ENCODE measurements around the gene GPC1. TPM values are rescaled to one million over a fixed set of nuclear protein-coding genes. Genes with fewer than 3 reads are reported as not detected.

Gene GPC1
- total RNA-seq, 2 donors from 2014 or later: 37.8 to 69.7 TPM

DNA sequence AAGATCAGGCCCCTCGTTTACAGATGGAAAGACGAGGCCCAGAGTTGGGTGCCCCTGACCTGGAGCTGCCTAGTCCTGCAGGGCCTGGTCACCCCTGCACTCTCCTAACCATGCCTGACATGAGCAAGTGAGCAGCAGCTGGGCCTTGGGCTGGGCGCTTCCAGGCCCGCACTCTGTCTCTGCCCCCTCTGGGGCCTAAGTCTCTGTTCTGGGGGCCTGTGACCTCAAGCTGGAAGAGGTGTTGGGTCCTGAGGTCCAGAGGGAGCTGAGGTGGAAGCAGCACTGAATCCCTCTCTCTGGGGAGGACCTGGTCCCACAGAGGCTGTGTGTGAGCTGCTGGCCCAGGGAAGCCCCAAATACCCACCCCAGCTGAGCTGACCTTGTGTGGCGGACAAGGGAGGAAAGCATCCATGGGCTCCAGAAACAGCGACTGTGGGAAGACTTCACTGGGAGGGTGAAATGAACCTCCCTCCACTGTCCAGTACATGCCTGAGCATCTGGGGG lies 46.1 kb upstream of the GPC1 start:
- Mint-ChIP-seq H3K27ac (no peak overlapping the region), H3K27me3 (ENCODE audit: insufficient read depth) (no peaks in the 10 kb centered on the region), H3K4me3 (no peak overlapping the region), H3K36me3 (ENCODE audit: low read depth) (no peaks in the 10 kb centered on the region), H3K4me1 (no peaks in the 10 kb centered on the region), H3K9me3 (no peaks in the 10 kb centered on the region)
- H3K36me3 ChIP-seq (ENCODE audit: control insufficient read depth, insufficient read depth, low read length): no peaks in the 10 kb centered on the region
- H3K4me3 ChIP-seq (ENCODE audit: low read length): no peak overlapping the region
- TF ChIP-seq, protein P1, sequence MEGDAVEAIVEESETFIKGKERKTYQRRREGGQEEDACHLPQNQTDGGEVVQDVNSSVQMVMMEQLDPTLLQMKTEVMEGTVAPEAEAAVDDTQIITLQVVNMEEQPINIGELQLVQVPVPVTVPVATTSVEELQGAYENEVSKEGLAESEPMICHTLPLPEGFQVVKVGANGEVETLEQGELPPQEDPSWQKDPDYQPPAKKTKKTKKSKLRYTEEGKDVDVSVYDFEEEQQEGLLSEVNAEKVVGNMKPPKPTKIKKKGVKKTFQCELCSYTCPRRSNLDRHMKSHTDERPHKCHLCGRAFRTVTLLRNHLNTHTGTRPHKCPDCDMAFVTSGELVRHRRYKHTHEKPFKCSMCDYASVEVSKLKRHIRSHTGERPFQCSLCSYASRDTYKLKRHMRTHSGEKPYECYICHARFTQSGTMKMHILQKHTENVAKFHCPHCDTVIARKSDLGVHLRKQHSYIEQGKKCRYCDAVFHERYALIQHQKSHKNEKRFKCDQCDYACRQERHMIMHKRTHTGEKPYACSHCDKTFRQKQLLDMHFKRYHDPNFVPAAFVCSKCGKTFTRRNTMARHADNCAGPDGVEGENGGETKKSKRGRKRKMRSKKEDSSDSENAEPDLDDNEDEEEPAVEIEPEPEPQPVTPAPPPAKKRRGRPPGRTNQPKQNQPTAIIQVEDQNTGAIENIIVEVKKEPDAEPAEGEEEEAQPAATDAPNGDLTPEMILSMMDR (conservative IDR thresholded peaks at IDR 0.05): no peak
- H3K4me1 ChIP-seq (ENCODE audit: control insufficient read depth, insufficient read depth, low read length): no peaks in the 10 kb centered on the region
- no peak for DNase-seq
- no peaks in the 10 kb centered on the region for H3K9me3 ChIP-seq (ENCODE audit: control insufficient read depth, low read length)
- H3K27ac ChIP-seq (ENCODE audit: low read depth, low read length): no peak overlapping the region
- WGBS, 2 experiments (ENCODE audit: insufficient coverage in 1 of 2, insufficient read length in 1 of 2): 76 to 93% methylated on average over 3 to 6 of the region's 6 CpGs
- no peak overlapping the region for H3K9ac ChIP-seq (ENCODE audit: extremely low read depth, low read length, poor library complexity, severe bottlenecking)
- no peaks in the 10 kb centered on the region for H3K27me3 ChIP-seq (ENCODE audit: control insufficient read depth, insufficient read depth, low read length, poor library complexity, severe bottlenecking)

DNA sequence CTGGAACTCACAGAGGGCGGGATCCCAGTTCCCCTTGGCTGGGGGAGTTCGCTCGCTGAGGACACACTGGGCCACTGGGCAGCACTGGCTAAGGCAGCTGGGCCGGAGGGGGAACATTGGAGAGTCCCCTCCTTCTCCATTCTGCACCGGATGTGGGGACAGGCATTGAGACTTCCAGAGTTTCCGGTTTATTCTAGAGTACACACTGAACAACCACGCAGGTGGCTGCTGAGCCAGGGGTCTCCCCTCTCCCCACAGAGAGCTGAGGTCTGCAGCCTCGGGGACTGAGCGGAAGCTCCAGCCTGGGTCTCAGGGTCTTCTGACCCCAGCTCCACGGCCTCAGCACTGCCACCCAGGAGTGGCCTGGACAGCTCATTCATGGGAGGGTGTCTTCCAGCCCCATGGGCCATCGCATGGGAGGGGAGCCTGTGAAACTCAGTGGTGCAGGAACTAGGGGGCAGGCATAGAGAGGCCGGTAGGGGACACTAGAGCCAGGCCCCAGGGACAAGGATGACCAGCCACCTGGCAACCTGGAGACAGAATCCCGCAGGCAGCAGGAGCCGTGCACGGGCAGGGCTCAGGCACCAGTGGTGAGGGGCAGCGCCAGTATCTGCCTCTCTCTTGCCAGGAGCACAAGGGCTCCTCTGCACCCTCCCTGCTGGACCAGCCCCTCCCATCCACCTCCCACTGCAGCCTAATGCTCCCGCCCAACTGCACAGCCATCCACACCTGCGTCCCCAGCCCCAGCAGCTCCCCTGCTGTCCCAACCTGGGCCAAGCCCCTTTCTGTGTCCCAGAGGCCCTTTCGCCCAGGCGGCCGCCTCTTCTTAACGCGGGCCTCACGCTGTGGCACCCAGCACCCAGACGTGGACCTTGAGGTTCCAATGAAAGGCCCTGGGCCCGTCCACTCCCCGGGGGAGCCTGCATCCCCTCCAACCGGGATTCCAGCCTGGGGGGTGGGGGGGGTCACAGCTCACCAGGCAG lies 45.1 kb upstream of the GPC1 start:
- Histone ChIP-seq H3K4me1 (ENCODE audit: control insufficient read depth, insufficient read depth, low read length) (no peaks in the 10 kb centered on the region), H3K9me3 (ENCODE audit: control insufficient read depth, low read length) (no peaks in the 10 kb centered on the region), H3K27ac (ENCODE audit: low read depth, low read length) (no peak overlapping the region), H3K4me3 (ENCODE audit: low read length) (no peak overlapping the region), H3K9ac (ENCODE audit: extremely low read depth, low read length, poor library complexity, severe bottlenecking) (no peak overlapping the region), H3K27me3 (ENCODE audit: control insufficient read depth, insufficient read depth, low read length, poor library complexity, severe bottlenecking) (no peaks in the 10 kb centered on the region), H3K36me3 (ENCODE audit: control insufficient read depth, insufficient read depth, low read length) (no peaks in the 10 kb centered on the region)
- no peak for DNase-seq
- TF ChIP-seq, protein P1 (conservative IDR thresholded peaks at IDR 0.05): no peak
- Mint-ChIP-seq H3K27ac (no peak overlapping the region), H3K4me1 (no peaks in the 10 kb centered on the region), H3K27me3 (ENCODE audit: insufficient read depth) (no peaks in the 10 kb centered on the region), H3K4me3 (no peak overlapping the region), H3K9me3 (no peaks in the 10 kb centered on the region), H3K36me3 (ENCODE audit: low read depth) (no peaks in the 10 kb centered on the region)
- 90 to 95% methylated on average over 11 to 28 of the region's 28 CpGs for WGBS, 2 experiments (ENCODE audit: insufficient coverage in 1 of 2, insufficient read length in 1 of 2)

DNA sequence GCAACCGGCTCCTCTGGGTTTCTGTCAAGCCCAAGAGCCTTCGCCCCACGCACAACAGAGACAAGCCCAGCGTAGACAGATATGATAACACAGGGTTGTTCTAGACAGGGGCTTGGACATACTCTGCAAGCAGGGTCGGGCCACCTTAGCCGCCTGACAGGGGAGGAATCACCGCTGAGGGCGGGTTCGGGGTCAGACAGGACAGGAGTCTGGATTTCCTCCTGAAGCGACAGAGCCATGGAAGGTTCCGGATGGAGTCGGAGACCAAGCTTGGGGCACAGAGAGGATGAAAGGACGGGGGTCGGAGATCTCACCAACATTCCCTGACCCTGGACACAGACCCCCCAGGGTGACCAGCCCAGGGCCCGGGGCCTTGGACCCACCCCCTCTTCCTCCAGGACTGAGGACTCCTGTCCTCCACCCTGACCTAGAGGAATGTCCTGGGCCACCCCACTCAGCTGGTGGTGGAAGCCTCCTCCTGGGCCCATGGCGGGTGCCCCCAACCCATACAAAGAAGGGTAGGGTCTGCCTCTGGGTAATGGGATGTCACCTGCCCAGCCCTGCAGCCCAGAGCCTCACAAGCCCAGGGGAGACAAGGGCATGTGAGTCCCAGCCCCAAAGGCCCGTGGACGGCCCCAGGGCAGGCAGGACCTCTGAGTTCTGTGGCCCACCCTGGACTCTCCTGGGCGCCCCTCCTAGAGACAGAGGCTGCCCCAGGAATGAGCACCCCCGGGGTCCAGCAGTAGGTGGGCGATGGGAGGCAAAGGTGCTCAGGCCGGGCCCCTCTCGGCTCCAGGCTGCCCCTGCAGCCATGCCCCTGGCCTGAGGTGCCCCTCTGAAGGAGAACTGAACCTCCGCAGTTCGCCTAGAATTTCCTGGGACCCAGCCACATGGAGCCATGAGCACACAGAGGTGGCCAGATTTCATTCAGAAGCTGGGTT lies 44.1 kb upstream of the GPC1 start:
- peak; percentile 28 for DNase-seq
- Mint-ChIP-seq H3K4me3 (no peak overlapping the region), H3K4me1 (no peaks in the 10 kb centered on the region), H3K27me3 (ENCODE audit: insufficient read depth) (no peaks in the 10 kb centered on the region), H3K36me3 (ENCODE audit: low read depth) (no peaks in the 10 kb centered on the region), H3K9me3 (no peaks in the 10 kb centered on the region), H3K27ac (no peak overlapping the region)
- TF ChIP-seq, protein P1 (conservative IDR thresholded peaks at IDR 0.05): no peak
- WGBS, 2 experiments (ENCODE audit: insufficient coverage in 1 of 2, insufficient read length in 1 of 2): 91 to 96% methylated on average over 11 to 25 of the region's 25 CpGs
- Histone ChIP-seq H3K9me3 (ENCODE audit: control insufficient read depth, low read length) (no peaks in the 10 kb centered on the region), H3K4me3 (ENCODE audit: low read length) (no peak overlapping the region), H3K9ac (ENCODE audit: extremely low read depth, low read length, poor library complexity, severe bottlenecking) (no peak overlapping the region), H3K4me1 (ENCODE audit: control insufficient read depth, insufficient read depth, low read length) (no peaks in the 10 kb centered on the region), H3K27ac (ENCODE audit: low read depth, low read length) (no peak overlapping the region), H3K27me3 (ENCODE audit: control insufficient read depth, insufficient read depth, low read length, poor library complexity, severe bottlenecking) (no peaks in the 10 kb centered on the region), H3K36me3 (ENCODE audit: control insufficient read depth, insufficient read depth, low read length) (no peaks in the 10 kb centered on the region)

Data from endodermal cell (in vitro differentiated cells).